GM12872 (cell line): ENCODE data around the gene MED31.

Experiments used
- CTCF ChIP-seq: IDR thresholded peaks from 3 replicates; pipeline ENCODE4 v1.5.1; 2011; ENCODE audit warnings: low read depth, mild to moderate bottlenecking, low read length, moderate library complexity; ENCODE audit not compliant: insufficient read depth

The MED31 gene

DNA sequence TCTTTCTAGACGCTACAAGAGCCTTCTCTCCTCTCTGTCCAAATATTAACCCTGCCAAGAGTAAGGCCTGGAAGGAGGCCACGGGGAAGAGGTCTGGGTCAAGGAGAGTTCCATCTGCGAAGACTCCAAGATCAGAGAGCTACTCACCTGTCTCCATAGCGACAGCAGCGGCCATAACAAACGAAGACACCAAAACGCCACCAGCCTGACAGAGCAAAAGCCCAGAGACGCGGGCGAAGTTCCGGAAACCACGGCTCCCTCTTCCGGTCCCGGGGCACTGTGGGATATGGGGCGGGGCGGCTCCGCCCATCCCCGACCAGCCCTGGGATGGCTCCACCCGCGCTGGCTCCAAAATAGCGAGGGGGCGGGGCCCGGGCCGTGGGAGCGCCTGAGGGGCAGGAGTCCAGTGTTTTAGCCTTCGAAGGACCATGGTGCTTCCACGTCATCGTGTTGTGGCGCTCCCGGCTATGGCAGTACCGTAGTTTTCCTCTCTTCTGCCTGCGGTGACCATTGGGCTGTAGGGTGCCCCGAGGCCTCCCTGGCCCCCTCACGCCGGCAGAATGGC lies at the start of gene MED31, which contains the start of gene C17orf100:
TSS of gene MED31 (minus strand) at position 252 of the 565 bp plus-strand sequence. CDS start at position 175, 77 bp downstream.
TSS of gene C17orf100 (plus strand) at position 409 of the 565 bp plus-strand sequence. CDS start at position 561, 152 bp downstream.
- TF ChIP-seq CTCF: no peak

- no peak for TF ChIP-seq CTCF
Observed at GRCh38 chr17:6700948-6701307, 49.5 kb upstream of the MED31 start.

DNA sequence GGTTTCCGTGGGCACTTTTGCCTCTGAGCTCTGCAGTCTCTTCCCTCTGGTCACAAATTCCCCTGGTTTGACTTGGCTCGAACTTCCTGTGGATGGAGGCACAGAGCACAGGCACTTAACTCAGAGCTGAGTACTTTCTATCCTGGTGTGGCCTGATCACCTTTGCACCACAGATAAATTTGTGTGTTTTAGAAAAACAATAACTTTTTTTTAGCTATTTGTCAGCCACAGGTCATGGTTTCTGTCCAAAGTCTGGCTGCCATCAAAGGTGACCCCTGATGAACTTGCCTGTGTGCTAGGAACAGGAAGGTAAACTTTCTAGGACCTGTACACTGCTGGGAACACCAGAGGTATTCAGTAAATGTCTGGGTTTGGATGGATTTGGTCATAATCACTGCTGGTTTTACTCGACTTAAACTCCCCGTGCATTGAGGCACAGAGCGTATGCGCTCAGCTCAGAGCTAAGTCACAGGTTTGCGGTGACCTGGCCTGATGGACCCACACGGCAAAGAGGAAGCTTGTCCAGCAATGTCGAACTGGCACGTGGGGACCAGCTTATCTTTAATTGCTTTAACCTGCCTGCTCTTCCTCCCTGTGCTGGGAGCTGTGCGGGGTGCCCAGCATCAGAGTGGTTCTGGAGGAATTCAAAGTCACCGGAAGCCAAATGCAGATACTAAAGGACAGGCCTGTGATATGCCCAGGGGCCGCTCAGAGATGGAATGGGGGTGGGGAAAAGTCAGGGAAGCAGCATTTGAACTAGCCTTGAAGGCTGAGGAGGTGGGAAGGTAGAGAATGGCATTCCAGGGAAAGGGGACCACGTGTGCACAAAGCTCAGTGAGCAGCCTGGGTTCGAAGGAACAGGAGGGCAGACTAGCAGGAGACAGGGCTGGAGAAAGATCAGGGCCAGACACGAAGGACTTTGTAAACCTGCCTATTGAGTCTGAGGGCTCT lies 48.9 kb upstream of the MED31 start:
- no peak for TF ChIP-seq CTCF

DNA sequence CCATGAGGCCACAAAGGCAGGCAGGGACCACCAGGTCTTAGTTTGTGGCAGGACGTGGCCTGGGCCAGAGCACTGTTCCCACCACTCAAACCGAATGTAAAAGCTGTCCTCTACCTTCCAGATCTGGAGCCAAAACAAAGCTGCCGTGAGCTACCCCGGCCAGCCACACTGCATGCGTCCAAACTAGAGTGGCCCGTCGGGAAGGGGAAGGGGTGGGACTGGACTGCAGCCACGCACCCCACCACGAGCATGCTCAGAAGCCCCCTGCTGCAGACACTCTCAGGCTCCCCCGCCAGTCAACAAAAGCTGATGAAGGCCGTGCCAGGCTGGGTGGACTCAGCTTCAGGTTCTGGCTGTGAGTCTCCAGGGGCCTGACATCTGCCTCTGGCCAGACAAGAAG lies 46.6 kb upstream of the MED31 start:
- no peak for TF ChIP-seq CTCF

- no peak for TF ChIP-seq CTCF
Observed at GRCh38 chr17:6696906-6697305, 45.5 kb upstream of the MED31 start.

GRCh38 chr17:6695565-6695964 lies 44.2 kb upstream of the MED31 start:
- no peak for TF ChIP-seq CTCF

DNA sequence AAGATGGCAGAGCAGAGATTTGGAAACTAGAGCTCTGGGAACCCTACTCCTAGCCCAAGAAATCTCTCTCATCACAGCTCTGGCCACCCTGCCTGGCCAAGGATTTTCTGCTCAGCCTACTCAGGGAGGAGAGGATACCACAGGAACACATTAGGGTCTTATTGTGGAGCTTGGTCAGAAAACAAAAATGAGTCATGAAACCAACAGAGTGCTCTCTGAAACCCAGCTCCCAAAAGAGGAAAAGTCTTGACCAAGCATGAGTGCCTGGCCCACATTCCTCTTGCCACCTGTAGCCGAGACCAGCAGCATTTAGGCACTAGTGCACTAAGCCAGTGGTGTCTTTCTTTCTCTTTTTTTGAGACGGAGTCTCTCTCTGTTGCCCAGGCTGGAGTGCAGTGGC lies 43.6 kb upstream of the MED31 start:
- no peak for TF ChIP-seq CTCF
